Mesothelial cell of epicardium (in vitro differentiated cells): ENCODE results near the gene SERPINB6. TPM values are rescaled to one million over a fixed set of nuclear protein-coding genes. Genes with fewer than 3 reads are reported as not detected.

Source experiments
- DNase-seq, 2 experiments: peaks; one replicate each; pipeline ENCODE4 v3.0.0; 2021; ENCODE audit warnings: low spot score in 2 of 2; ENCODE audit not compliant: unreplicated experiment in 2 of 2
- H3K27ac Mint-ChIP-seq: 2 replicates; pipeline ENCODE4 v1.8.0; 2021; ENCODE audit warnings: mixed read lengths
- H3K27me3 Mint-ChIP-seq: 2 replicates; pipeline ENCODE4 v1.8.0; 2021; ENCODE audit warnings: low read depth, mixed read lengths
- H3K36me3 Mint-ChIP-seq: 2 replicates; pipeline ENCODE4 v1.8.0; 2021; ENCODE audit warnings: mixed read lengths
- H3K4me1 Mint-ChIP-seq: 2 replicates; pipeline ENCODE4 v1.8.0; 2021; ENCODE audit warnings: mixed read lengths
- H3K4me3 Mint-ChIP-seq: 2 replicates; pipeline ENCODE4 v1.8.0; 2021; ENCODE audit warnings: mild to moderate bottlenecking, moderate library complexity, mixed read lengths
- H3K9me3 Mint-ChIP-seq: 2 replicates; pipeline ENCODE4 v1.8.0; 2021; ENCODE audit warnings: mixed read lengths
- total RNA-seq: library from RNA; stranded (reverse); gene quantifications from 3 replicates; pipeline ENCODE4 v1.2.1, GENCODE V29; 2021
- TF ChIP-seq, protein P1 (sequence below): fragments of 200-600 bp; sonication (generic); IDR thresholded peaks from one replicate; pipeline ENCODE4 v1.5.0; 2021; ENCODE audit warnings: antibody characterized with exemption; ENCODE audit not compliant: unreplicated experiment

Gene SERPINB6
- total RNA-seq, 1 donor from 2014 or later: 93.4 TPM

GRCh38 chr6:2984738-2985406 is 13.5 kb upstream of the SERPINB6 start:
- TF ChIP-seq, protein P1, sequence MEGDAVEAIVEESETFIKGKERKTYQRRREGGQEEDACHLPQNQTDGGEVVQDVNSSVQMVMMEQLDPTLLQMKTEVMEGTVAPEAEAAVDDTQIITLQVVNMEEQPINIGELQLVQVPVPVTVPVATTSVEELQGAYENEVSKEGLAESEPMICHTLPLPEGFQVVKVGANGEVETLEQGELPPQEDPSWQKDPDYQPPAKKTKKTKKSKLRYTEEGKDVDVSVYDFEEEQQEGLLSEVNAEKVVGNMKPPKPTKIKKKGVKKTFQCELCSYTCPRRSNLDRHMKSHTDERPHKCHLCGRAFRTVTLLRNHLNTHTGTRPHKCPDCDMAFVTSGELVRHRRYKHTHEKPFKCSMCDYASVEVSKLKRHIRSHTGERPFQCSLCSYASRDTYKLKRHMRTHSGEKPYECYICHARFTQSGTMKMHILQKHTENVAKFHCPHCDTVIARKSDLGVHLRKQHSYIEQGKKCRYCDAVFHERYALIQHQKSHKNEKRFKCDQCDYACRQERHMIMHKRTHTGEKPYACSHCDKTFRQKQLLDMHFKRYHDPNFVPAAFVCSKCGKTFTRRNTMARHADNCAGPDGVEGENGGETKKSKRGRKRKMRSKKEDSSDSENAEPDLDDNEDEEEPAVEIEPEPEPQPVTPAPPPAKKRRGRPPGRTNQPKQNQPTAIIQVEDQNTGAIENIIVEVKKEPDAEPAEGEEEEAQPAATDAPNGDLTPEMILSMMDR: no peak
- DNase-seq: no peak
- no peaks in the 10 kb centered on the region for H3K9me3 Mint-ChIP-seq
- no peaks in the 10 kb centered on the region for H3K27me3 Mint-ChIP-seq
- H3K27ac Mint-ChIP-seq: no peak overlapping the region
- H3K36me3 Mint-ChIP-seq: no peaks in the 10 kb centered on the region
- peaks cover 41% of the 10 kb centered on the region for H3K4me1 Mint-ChIP-seq
- H3K4me3 Mint-ChIP-seq: no peak overlapping the region

DNA sequence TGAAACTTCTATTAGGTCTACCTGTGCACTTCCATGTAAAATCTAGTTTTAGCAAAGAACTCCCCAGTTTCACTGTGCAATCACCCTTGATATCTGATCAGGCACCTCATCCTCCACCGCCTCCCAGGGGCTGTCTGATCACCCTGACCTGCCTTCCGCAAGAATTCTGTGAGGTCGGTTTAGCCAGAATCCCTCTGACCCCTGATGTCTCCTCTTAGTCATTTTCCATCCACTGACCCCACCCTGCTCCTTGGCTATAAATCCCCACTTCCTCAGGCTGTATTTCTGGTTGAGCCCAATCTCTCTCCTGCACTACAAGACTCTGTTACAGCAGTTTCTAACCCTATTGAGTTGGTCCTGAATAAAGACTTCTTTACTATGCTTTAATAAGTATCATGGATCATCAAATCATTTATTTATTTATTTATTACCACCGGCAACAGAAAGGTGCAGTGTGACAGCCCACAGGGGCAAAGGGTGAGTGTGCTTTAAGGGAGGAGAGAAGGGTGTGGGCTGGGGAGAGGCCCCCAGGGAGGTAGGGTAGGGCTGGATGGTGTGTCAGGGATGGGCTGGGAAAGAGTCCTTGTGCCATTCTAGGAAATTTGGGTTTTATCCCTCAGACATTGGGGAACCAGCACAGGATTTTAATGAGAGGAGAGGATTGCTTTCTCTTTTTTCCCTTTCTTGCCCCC is 11.2 kb upstream of the SERPINB6 start:
- DNase-seq: no peak
- H3K4me3 Mint-ChIP-seq: no peak overlapping the region

DNA sequence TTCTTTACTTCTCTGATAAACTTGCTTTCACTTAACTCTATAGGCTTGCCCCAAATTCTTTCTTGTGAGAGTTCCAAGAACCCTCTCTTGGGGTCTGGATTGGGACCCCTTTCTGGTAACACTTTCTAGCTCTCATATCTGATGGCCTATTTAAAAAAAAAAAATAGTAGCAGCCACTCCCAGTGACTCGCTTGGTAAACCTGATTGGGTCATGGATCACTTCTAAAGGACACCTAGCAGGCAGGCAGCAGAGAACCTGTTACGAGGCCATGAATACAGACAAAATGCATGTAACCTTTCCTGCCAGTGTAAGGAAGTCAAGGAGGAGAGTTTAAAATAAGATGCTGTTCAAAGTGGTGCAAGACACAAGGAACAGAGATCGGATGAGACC is 9.1 kb upstream of the SERPINB6 start:
- no peaks in the 10 kb centered on the region for H3K9me3 Mint-ChIP-seq
- DNase-seq: no peak
- H3K27me3 Mint-ChIP-seq: no peaks in the 10 kb centered on the region
- H3K27ac Mint-ChIP-seq: no peak overlapping the region
- H3K4me1 Mint-ChIP-seq: peaks cover 29% of the 10 kb centered on the region
- no peak overlapping the region for H3K4me3 Mint-ChIP-seq
- H3K36me3 Mint-ChIP-seq: no peaks in the 10 kb centered on the region
- TF ChIP-seq, protein P1: no peak

More for the DNA sequence above, 11.2 kb upstream of the SERPINB6 start:
- no peaks in the 10 kb centered on the region for H3K9me3 Mint-ChIP-seq
- H3K27me3 Mint-ChIP-seq: no peaks in the 10 kb centered on the region
- H3K4me1 Mint-ChIP-seq: peaks cover 37% of the 10 kb centered on the region
- TF ChIP-seq, protein P1: no peak
- no peak overlapping the region for H3K27ac Mint-ChIP-seq
- no peaks in the 10 kb centered on the region for H3K36me3 Mint-ChIP-seq

GRCh38 chr6:2979819-2980464 is 8.6 kb upstream of the SERPINB6 start:
- Mint-ChIP-seq H3K4me3 (no peak overlapping the region), H3K9me3 (no peaks in the 10 kb centered on the region), H3K27me3 (no peaks in the 10 kb centered on the region), H3K4me1 (peaks cover 29% of the 10 kb centered on the region), H3K27ac (no peak overlapping the region), H3K36me3 (no peaks in the 10 kb centered on the region)
- no peak for DNase-seq
- TF ChIP-seq, protein P1: no peak

DNA sequence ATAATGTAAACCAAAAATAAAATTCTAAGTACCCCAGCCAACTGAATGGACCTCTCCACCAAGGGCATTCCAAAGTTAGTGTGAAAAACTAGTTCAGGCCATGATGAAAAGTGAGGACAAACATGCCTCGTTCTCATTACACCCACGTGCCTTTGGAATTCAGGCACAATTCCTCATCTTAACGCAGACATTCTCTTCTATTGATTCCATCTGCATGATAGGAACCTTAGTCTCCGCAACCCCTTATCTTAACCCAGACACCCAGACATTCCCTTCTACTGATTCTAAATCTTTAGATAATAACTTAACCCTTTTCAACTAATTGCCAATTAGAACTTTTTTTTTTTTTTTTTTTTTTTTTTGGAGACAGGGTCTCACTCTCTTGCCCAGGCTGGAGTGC is 7.6 kb upstream of the SERPINB6 start:
- Mint-ChIP-seq H3K27me3 (no peaks in the 10 kb centered on the region), H3K36me3 (no peaks in the 10 kb centered on the region), H3K27ac (no peak overlapping the region), H3K4me1 (peaks cover 29% of the 10 kb centered on the region), H3K9me3 (no peaks in the 10 kb centered on the region), H3K4me3 (no peak overlapping the region)
- no peak for DNase-seq
- TF ChIP-seq, protein P1: no peak
